SK-N-SH (cell line): Measurements from ENCODE around the gene TASP1. TPM values are rescaled to one million over a fixed set of nuclear protein-coding genes. Genes with fewer than 3 reads are reported as not detected.
"Not testable (repeated sequence)": the region's sequence is repeated elsewhere in the genome, so short reads cannot be mapped to it uniquely, and the experiment has no call there.

Source experiments
- CTCF ChIA-PET: fragments of 300-600, 350-600 bp; formaldehyde crosslinking; extraction: SDS; loops from one replicate; lab custom pipeline; 2021; lab: Yijun Ruan, JAX
- POLR2A ChIA-PET: fragments of 350-600 bp; sonication (Branson Sonifier 250); formaldehyde crosslinking; extraction: SDS; loops from one replicate; lab custom pipeline; 2020; ENCODE audit warnings: antibody characterized with exemption, inconsistent platforms; lab: Yijun Ruan, JAX
- DNase-seq: peaks from one replicate; pipeline ENCODE4 v3.0.0; 2012
- H2AFZ ChIP-seq: fragments of 200-600 bp; sonication (generic); 2 replicates; pipeline ENCODE4 v1.8.1; 2016; ENCODE audit warnings: antibody characterized with exemption, mild to moderate bottlenecking, low read depth
- H3F3A ChIP-seq: fragments of 200-600 bp; sonication (generic); replicated peaks from 2 replicates; pipeline ENCODE3; 2016; ENCODE audit warnings: antibody characterized with exemption, mild to moderate bottlenecking; ENCODE audit not compliant: insufficient read depth
- H3K27ac ChIP-seq, 2 experiments: fragments of 200-500 bp in 1 of 2; fragments of 200-600 bp in 1 of 2; sonication (Bioruptor generic) in 1 of 2; sonication (generic), shearing (Covaris generic) in 1 of 2; 2 replicates each; pipeline versions ENCODE4 v1.5.1 to v1.6.1; 2014 to 2016; ENCODE audit warnings: low read depth in 2 of 2, inconsistent platforms in 1 of 2, low read length in 1 of 2, mild to moderate bottlenecking in 1 of 2, mixed read lengths in 1 of 2
- H3K27me3 ChIP-seq: fragments of 200-600 bp; sonication (generic), shearing (Covaris generic); 2 replicates; pipeline ENCODE4 v1.6.1; 2016; ENCODE audit warnings: mixed run types; ENCODE audit not compliant: insufficient read depth
- H3K36me3 ChIP-seq, 2 experiments: fragments of 200-500 bp in 1 of 2; fragments of 200-600 bp in 1 of 2; sonication (Bioruptor generic) in 1 of 2; sonication (generic) in 1 of 2; replicated peaks in 1 of 2; 2 replicates each; pipeline versions ENCODE3 to v1.5.1; 2014 to 2016; ENCODE audit warnings: low read length in 1 of 2, mild to moderate bottlenecking in 1 of 2; ENCODE audit not compliant: insufficient read depth in 2 of 2, control insufficient read depth in 1 of 2
- H3K4me1 ChIP-seq, 2 experiments: fragments of 200-500 bp in 1 of 2; fragments of 200-600 bp in 1 of 2; sonication (Bioruptor generic) in 1 of 2; sonication (generic), shearing (Covaris generic) in 1 of 2; 2 replicates each; pipeline versions ENCODE4 v1.5.1 to v1.6.1; 2014 to 2016; ENCODE audit warnings: low read depth in 1 of 2, low read length in 1 of 2, mixed run types in 1 of 2; ENCODE audit not compliant: insufficient read depth in 2 of 2, control insufficient read depth in 1 of 2
- H3K4me2 ChIP-seq: fragments of 200-600 bp; sonication (generic), shearing (Covaris generic); 2 replicates; pipeline ENCODE4 v1.6.1; 2017; ENCODE audit warnings: mixed run types
- H3K4me3 ChIP-seq, 2 experiments: fragments of 200-500 bp in 1 of 2; fragments of 200-600 bp in 1 of 2; sonication (Bioruptor generic) in 1 of 2; sonication (generic), shearing (Covaris generic) in 1 of 2; 2 replicates each; pipeline versions ENCODE4 v1.5.1 to v1.8.1; 2014 to 2016; ENCODE audit warnings: low read depth in 2 of 2, inconsistent platforms in 1 of 2, low read length in 1 of 2, mild to moderate bottlenecking in 1 of 2, mixed read lengths in 1 of 2, moderate library complexity in 1 of 2
- H3K79me2 ChIP-seq: fragments of 200-600 bp; sonication (generic); 2 replicates; pipeline ENCODE4 v1.8.1; 2017; ENCODE audit warnings: mild to moderate bottlenecking; ENCODE audit not compliant: insufficient read depth
- H3K9ac ChIP-seq: fragments of 200-600 bp; sonication (generic); 2 replicates; pipeline ENCODE4 v1.6.1; 2017; ENCODE audit warnings: mixed run types
- H3K9me2 ChIP-seq: fragments of 200-600 bp; sonication (generic); 2 replicates; pipeline ENCODE4 v1.6.1; 2017; ENCODE audit warnings: mixed run types
- H3K9me3 ChIP-seq: fragments of 200-600 bp; sonication (generic); 2 replicates; pipeline ENCODE4 v1.6.1; 2017; ENCODE audit warnings: mixed run types, mild to moderate bottlenecking, moderate library complexity
- H4K20me1 ChIP-seq: fragments of 200-600 bp; sonication (generic); 2 replicates; pipeline ENCODE4 v1.6.1; 2017; ENCODE audit warnings: mild to moderate bottlenecking, mixed run types; ENCODE audit not compliant: insufficient read depth
- CHD2 ChIP-seq: fragments of 150-350 bp; IDR thresholded peaks from 2 replicates; pipeline ENCODE4 v1.6.1; 2018; ENCODE audit warnings: low read length; ENCODE audit not compliant: partially characterized antibody
- ELF1 ChIP-seq: IDR thresholded peaks from 2 replicates; pipeline ENCODE4 v1.4.0; 2012
- EP300 ChIP-seq, 2 experiments: IDR thresholded peaks; 2 replicates each; pipeline versions ENCODE4 v1.4.0 to v1.6.1; 2012; ENCODE audit warnings: borderline replicate concordance in 1 of 2, low read depth in 1 of 2, low read length in 1 of 2
- FOSL2 ChIP-seq: IDR thresholded peaks from 2 replicates; pipeline ENCODE4 v1.4.0; 2012; ENCODE audit warnings: low read depth, mild to moderate bottlenecking, moderate library complexity, borderline replicate concordance
- FOXJ3 ChIP-seq: sonication (generic); formaldehyde crosslinking; IDR thresholded peaks from 2 replicates; pipeline ENCODE4 v1.5.1; 2020; ENCODE audit warnings: mild to moderate bottlenecking, missing genetic modification reagents
- FOXM1 ChIP-seq: IDR thresholded peaks from 2 replicates; pipeline ENCODE4 v1.4.0; 2012; ENCODE audit warnings: low read depth, mild to moderate bottlenecking
- MXI1 ChIP-seq: IDR thresholded peaks from 2 replicates; pipeline ENCODE4 v1.6.1; 2012; ENCODE audit warnings: mild to moderate bottlenecking, low read depth, low read length, improper control_type of control experiment
- NRF1 ChIP-seq: IDR thresholded peaks from 2 replicates; pipeline ENCODE4 v1.6.1; 2012; ENCODE audit warnings: low read depth, mild to moderate bottlenecking, low read length
- POLR2AphosphoS5 ChIP-seq: IDR thresholded peaks from 2 replicates; pipeline ENCODE4 v1.6.1; 2012; ENCODE audit warnings: low read depth, low read length
- RFX5 ChIP-seq: IDR thresholded peaks from 2 replicates; pipeline ENCODE4 v1.6.1; 2012; ENCODE audit warnings: mild to moderate bottlenecking, improper control_type of control experiment, low read length
- TAF1 ChIP-seq: IDR thresholded peaks from 2 replicates; pipeline ENCODE4 v1.6.1; 2012; ENCODE audit warnings: low read depth, mild to moderate bottlenecking, low read length, moderate library complexity, borderline replicate concordance
- TEAD4 ChIP-seq: IDR thresholded peaks from 2 replicates; pipeline ENCODE4 v1.4.0; 2012; ENCODE audit warnings: mild to moderate bottlenecking, borderline replicate concordance; ENCODE audit not compliant: insufficient read depth
- YY1 ChIP-seq: IDR thresholded peaks from 2 replicates; pipeline ENCODE4 v1.4.0; 2012; ENCODE audit warnings: low read depth, mild to moderate bottlenecking
- WGBS: methylation state at CpG from one replicate; pipeline ENCODE4 v1.1.6; 2017; ENCODE audit warnings: low lambda C conversion rate; 5-methylcytosine and 5-hydroxymethylcytosine counted together
- polyA plus RNA-seq, 3 experiments: library from polyadenylated mRNA; depleted of rRNA; stranded (reverse); fragments of >200 nt; gene quantifications; 2 replicates each; pipeline ENCODE4 v1.2.3, GENCODE V29; 2012
- TF ChIP-seq, protein P1 (sequence below): fragments of 150-350 bp; IDR thresholded peaks from 2 replicates; pipeline ENCODE4 v1.6.1; 2016; ENCODE audit warnings: mild to moderate bottlenecking, low read depth, low read length
- TF ChIP-seq, protein P2 (sequence below): IDR thresholded peaks from 2 replicates; pipeline ENCODE4; 2012
- TF ChIP-seq, protein P3 (sequence below): IDR thresholded peaks from 2 replicates; pipeline ENCODE4 v1.4.0; 2012; ENCODE audit warnings: low read depth, borderline replicate concordance

The TASP1 gene
- polyA plus RNA-seq, 1 of the 3 experiments (the other 2 are of a cell fraction) = 5.9 TPM

DNA sequence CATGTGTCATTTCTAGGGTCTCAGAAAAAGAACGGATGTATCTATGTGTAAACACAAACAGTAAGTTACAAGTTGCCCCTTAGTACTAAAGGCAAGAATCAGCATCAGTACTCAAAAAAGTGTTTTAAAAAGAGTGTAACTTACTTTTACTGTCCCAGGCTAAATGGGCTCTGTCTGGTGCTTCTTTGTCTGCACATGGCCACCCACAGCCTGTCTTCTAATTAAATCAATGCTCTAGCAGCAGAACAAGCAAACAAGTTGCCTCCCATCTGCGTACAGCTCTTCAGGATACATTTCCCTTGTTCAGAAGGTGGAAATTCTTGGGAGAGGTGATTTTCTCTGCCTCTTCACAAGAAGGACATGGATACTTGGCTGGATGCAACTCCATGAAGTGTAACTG lies 22.0 kb downstream of the TASP1 start:
- POLR2A ChIA-PET = interaction anchor here (1.0 kb wide), 1 partner anchor 33 kb away, joined by 4 read pairs; no protein-coding TSS in a partner anchor
- 89% methylated on average over 2 of the region's 2 CpGs for WGBS

DNA sequence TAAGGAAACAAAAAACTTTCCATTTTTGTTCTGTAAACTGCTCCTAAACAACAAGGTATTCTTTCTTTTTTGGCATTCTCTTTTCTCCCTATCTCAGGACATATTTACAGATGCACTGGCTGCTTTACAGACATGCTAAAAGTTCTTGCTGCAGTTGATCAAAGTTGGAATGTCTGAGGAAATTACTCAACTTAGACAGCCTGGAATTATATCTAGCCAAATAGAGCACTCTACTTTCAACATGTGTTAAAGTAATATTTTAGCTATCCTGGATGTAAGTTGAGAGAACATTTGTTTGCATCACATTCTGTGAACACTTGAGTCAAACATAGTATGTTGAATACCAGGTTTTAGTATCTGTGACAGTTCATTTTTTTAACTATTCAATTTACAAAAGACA lies 24.8 kb downstream of the TASP1 start:
- POLR2A ChIA-PET = no interaction called here
- no peak overlapping the region; a peak in 1 of 4 replicates for H3K27ac ChIP-seq
- H3K9ac ChIP-seq = no peak overlapping the region
- TF ChIP-seq, protein P1, sequence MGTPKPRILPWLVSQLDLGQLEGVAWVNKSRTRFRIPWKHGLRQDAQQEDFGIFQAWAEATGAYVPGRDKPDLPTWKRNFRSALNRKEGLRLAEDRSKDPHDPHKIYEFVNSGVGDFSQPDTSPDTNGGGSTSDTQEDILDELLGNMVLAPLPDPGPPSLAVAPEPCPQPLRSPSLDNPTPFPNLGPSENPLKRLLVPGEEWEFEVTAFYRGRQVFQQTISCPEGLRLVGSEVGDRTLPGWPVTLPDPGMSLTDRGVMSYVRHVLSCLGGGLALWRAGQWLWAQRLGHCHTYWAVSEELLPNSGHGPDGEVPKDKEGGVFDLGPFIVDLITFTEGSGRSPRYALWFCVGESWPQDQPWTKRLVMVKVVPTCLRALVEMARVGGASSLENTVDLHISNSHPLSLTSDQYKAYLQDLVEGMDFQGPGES = no peak
- TF ChIP-seq NRF1 = no peak
- TF ChIP-seq, protein P2, sequence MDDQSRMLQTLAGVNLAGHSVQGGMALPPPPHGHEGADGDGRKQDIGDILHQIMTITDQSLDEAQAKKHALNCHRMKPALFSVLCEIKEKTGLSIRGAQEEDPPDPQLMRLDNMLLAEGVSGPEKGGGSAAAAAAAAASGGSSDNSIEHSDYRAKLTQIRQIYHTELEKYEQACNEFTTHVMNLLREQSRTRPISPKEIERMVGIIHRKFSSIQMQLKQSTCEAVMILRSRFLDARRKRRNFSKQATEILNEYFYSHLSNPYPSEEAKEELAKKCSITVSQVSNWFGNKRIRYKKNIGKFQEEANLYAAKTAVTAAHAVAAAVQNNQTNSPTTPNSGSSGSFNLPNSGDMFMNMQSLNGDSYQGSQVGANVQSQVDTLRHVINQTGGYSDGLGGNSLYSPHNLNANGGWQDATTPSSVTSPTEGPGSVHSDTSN = 0 out of 2 replicates have a peak, but pooled peaks have one; percentile 5
- no peak for TF ChIP-seq CHD2
- no peaks in the 10 kb centered on the region for H4K20me1 ChIP-seq
- peaks cover 6% of the 10 kb centered on the region in 2 experiments for H3K36me3 ChIP-seq
- no peaks in the 10 kb centered on the region for H3K9me2 ChIP-seq
- CTCF ChIA-PET = interaction anchor here (1.5 kb wide), 1 partner anchor 158 kb away, joined by 5 read pairs; no protein-coding TSS in a partner anchor
- H3K9me3 ChIP-seq = no peaks in the 10 kb centered on the region
- H3K4me1 ChIP-seq = peaks cover 0 to 7% of the 10 kb centered on the region in 2 experiments; a peak in 2 of 4 replicates
- no peak for DNase-seq
- no peak overlapping the region for H3K4me2 ChIP-seq
- no peak overlapping the region for H3K4me3 ChIP-seq
- no peaks in the 10 kb centered on the region for H3K27me3 ChIP-seq
- no peak overlapping the region for H2AFZ ChIP-seq
- no peaks in the 10 kb centered on the region; the same call in 1 of the 2 replicates for H3K79me2 ChIP-seq
- no peaks in the 10 kb centered on the region for H3F3A ChIP-seq

More for the DNA sequence above, 22.0 kb downstream of the TASP1 start:
- TF ChIP-seq MXI1 = peak; percentile 52; the same call in 1 of the 2 replicates
- CTCF ChIA-PET = interaction anchor here (0.7 to 2.0 kb wide), 2 partner anchors 109 to 155 kb away, joined by 3 to 5 read pairs; no protein-coding TSS in a partner anchor
- H3K27me3 ChIP-seq, H3K4me3 ChIP-seq, H3F3A ChIP-seq, H3K79me2 ChIP-seq, H3K4me1 ChIP-seq, H4K20me1 ChIP-seq, H2AFZ ChIP-seq, H3K36me3 ChIP-seq, H3K4me2 ChIP-seq, H3K9me3 ChIP-seq, H3K9ac ChIP-seq, H3K9me2 ChIP-seq: not testable (repeated sequence)
- DNase-seq = peak; percentile 23
- peak overlapping the region in 1 of 2 experiments; percentile 92; a peak in 2 of 4 replicates for H3K27ac ChIP-seq

DNA sequence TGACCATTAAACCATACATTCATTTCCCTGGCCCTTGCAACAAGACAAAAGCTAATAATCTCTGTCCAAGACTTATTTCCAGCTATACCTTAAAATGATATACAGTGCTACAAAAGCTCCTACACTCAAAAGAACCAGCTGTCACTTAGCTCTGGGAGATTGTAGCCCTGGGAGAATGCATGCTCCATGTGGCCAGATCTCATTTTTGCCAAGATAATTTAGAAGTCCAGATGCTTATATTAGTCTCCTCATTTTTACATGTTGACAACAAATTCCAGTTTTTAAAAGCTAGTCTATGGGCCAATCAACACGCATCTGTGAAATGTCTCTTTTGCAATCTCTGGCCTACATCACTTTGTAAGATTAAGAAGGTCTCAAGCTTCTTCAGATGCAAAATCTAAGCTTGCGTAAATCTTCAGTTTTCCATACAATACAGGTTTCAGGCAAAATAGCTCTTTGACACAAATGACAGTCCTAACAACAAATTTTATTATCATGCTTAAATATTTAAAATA lies 27.1 kb downstream of the TASP1 start:
- Histone ChIP-seq H3K27me3 (no peaks in the 10 kb centered on the region), H3K9me3 (no peaks in the 10 kb centered on the region), H3K79me2 (no peaks in the 10 kb centered on the region), H3K36me3 (peaks cover 8 to 12% of the 10 kb centered on the region in 2 experiments), H3K4me2 (no peak overlapping the region), H3K9me2 (no peaks in the 10 kb centered on the region), H3F3A (no peaks in the 10 kb centered on the region), H3K9ac (no peak overlapping the region), H2AFZ (no peak overlapping the region), H3K4me1 (no peaks in the 10 kb centered on the region; a peak in 2 of 4 replicates), H4K20me1 (no peaks in the 10 kb centered on the region), H3K4me3 (no peak overlapping the region), H3K27ac (no peak overlapping the region)
- ChIA-PET POLR2A (no interaction called here), CTCF (interaction anchor here (1.2 to 2.1 kb wide), 3 partner anchors 23 to 136 kb away, joined by 3 to 7 read pairs (median 4); no protein-coding TSS in a partner anchor)
- DNase-seq = no peak
- 94% methylated on average over 2 of the region's 2 CpGs for WGBS
- no peak for TF ChIP-seq FOXM1
- TF ChIP-seq FOXJ3 (CRISPR knock-in tag) = no peak
- TF ChIP-seq TEAD4 = no peak
- no peak for TF ChIP-seq EP300 (IDR thresholded peaks at IDR 0.05; ENCODE audit: borderline replicate concordance in 1 of 2, low read depth in 1 of 2, low read length in 1 of 2)
- no peak for TF ChIP-seq TAF1
- TF ChIP-seq, protein P3, sequence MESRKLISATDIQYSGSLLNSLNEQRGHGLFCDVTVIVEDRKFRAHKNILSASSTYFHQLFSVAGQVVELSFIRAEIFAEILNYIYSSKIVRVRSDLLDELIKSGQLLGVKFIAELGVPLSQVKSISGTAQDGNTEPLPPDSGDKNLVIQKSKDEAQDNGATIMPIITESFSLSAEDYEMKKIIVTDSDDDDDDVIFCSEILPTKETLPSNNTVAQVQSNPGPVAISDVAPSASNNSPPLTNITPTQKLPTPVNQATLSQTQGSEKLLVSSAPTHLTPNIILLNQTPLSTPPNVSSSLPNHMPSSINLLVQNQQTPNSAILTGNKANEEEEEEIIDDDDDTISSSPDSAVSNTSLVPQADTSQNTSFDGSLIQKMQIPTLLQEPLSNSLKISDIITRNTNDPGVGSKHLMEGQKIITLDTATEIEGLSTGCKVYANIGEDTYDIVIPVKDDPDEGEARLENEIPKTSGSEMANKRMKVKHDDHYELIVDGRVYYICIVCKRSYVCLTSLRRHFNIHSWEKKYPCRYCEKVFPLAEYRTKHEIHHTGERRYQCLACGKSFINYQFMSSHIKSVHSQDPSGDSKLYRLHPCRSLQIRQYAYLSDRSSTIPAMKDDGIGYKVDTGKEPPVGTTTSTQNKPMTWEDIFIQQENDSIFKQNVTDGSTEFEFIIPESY = no peak
- no peak for TF ChIP-seq POLR2AphosphoS5
- TF ChIP-seq ELF1 = no peak
- TF ChIP-seq, protein P1 = no peak
- no peak for TF ChIP-seq NRF1
- no peak for TF ChIP-seq YY1
- TF ChIP-seq RFX5 = no peak
- TF ChIP-seq FOSL2 = no peak
